HEK293 (cell line): Measurements from ENCODE around the gene TMEM92.

ENCODE experiments used
- ZBTB21 ChIP-seq: fragments of 450-650 bp; formaldehyde crosslinking; IDR thresholded peaks from 2 replicates; pipeline ENCODE4 v1.5.1; 2017; ENCODE audit warnings: missing biosample characterization, missing genetic modification characterization
- TF ChIP-seq, protein P1 (sequence below): fragments of 450-650 bp; formaldehyde crosslinking; conservative IDR thresholded peaks from 2 replicates; pipeline ENCODE4 v1.5.1; 2016; ENCODE audit warnings: low read depth, missing biosample characterization, missing genetic modification characterization

GRCh38 chr17:50244771-50245170, 29.5 kb upstream of the TMEM92 start:
- no peak for TF ChIP-seq ZBTB21 (tag by site-specific recombination)
- TF ChIP-seq, protein P1, sequence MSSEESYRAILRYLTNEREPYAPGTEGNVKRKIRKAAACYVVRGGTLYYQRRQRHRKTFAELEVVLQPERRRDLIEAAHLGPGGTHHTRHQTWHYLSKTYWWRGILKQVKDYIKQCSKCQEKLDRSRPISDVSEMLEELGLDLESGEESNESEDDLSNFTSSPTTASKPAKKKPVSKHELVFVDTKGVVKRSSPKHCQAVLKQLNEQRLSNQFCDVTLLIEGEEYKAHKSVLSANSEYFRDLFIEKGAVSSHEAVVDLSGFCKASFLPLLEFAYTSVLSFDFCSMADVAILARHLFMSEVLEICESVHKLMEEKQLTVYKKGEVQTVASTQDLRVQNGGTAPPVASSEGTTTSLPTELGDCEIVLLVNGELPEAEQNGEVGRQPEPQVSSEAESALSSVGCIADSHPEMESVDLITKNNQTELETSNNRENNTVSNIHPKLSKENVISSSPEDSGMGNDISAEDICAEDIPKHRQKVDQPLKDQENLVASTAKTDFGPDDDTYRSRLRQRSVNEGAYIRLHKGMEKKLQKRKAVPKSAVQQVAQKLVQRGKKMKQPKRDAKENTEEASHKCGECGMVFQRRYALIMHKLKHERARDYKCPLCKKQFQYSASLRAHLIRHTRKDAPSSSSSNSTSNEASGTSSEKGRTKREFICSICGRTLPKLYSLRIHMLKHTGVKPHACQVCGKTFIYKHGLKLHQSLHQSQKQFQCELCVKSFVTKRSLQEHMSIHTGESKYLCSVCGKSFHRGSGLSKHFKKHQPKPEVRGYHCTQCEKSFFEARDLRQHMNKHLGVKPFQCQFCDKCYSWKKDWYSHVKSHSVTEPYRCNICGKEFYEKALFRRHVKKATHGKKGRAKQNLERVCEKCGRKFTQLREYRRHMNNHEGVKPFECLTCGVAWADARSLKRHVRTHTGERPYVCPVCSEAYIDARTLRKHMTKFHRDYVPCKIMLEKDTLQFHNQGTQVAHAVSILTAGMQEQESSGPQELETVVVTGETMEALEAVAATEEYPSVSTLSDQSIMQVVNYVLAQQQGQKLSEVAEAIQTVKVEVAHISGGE (tag by site-specific recombination), result no peak
